Measurements from ENCODE around the gene COL13A1. TPM values are rescaled to one million over a fixed set of nuclear protein-coding genes. Genes with fewer than 3 reads are reported as not detected.

The COL13A1 gene
- total RNA-seq, 1 experiment from 2014 or later: 3.6 TPM

DNA sequence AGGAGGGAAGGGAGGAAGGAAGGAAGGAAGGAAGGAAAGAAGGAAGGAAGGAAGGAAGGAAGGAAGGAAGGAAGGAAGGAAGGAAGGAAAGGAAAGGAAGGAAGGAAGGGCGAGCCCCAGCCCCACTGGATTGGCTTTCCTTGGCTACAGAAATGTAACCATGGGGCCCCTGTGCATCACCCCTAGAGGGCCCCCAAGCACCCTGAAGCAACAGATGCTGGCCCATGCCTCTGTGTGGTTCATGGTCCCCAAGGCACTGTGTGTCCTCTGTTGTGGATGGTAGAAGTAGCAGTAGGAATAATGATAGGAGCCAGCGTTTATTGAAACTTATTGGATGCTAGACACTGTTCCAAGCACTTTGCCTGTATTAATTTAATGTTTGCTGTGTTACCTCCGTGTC is 134.4 kb downstream of the COL13A1 start:
- Mint-ChIP-seq H3K27me3 (ENCODE audit: low read depth) (peaks cover 10% of the 10 kb centered on the region), H3K36me3 (ENCODE audit: insufficient read depth in 1 of 3, low read depth in 3 of 3) (peaks cover 0 to 4% (median 0%) of the 10 kb centered on the region in 3 experiments; a peak in 1 of 7 replicates), H3K4me1 (no peaks in the 10 kb centered on the region), H3K27ac (no peak overlapping the region), H3K4me3 (no peak overlapping the region), H3K9me3 (peaks cover 4 to 5% of the 10 kb centered on the region in 2 experiments; a peak in 3 of 5 replicates)
- Histone ChIP-seq H2AK5ac (ENCODE audit: insufficient read length, low read length) (no peak overlapping the region), H4K8ac (replicated peaks; ENCODE audit: insufficient read length, low read depth, low read length) (no peak overlapping the region), H4K5ac (ENCODE audit: insufficient read length, low read depth, low read length) (no peak overlapping the region), H3T11ph (ENCODE audit: low read length) (no peak overlapping the region), H3K9ac (ENCODE audit: extremely low read depth, insufficient read length, low read length) (no peak overlapping the region), H3K23ac (ENCODE audit: insufficient read length, low read depth, low read length) (no peak overlapping the region), H2BK15ac (ENCODE audit: low read depth, low read length) (no peak overlapping the region), H4K91ac (ENCODE audit: insufficient read length, low read depth, low read length) (no peak overlapping the region), H3K79me1 (ENCODE audit: insufficient read depth, low read depth, low read length, poor library complexity, severe bottlenecking) (no peaks in the 10 kb centered on the region), H3K14ac (ENCODE audit: insufficient read depth, low read length) (no peak overlapping the region), H3K4ac (ENCODE audit: low read depth, low read length) (no peak overlapping the region), H3K23me2 (ENCODE audit: insufficient read length, low read depth, low read length, poor library complexity, severe bottlenecking) (no peaks in the 10 kb centered on the region), H2BK5ac (ENCODE audit: insufficient read length, low read length) (no peak overlapping the region), H3K18ac (ENCODE audit: insufficient read length, low read depth, low read length) (no peak overlapping the region), H3K27me3 (ENCODE audit: insufficient read depth, low read length) (no peaks in the 10 kb centered on the region), H2BK12ac (ENCODE audit: insufficient read length, low read depth, low read length) (no peak overlapping the region), H3K9me3 (ENCODE audit: control insufficient read depth, low read depth, low read length) (peaks cover 4% of the 10 kb centered on the region), H3K27ac (ENCODE audit: insufficient read length, low read depth, low read length) (no peak overlapping the region), H3K56ac (ENCODE audit: insufficient read length, low read depth, low read length) (no peak overlapping the region), H2AFZ (ENCODE audit: low read length) (no peak overlapping the region), H2BK120ac (ENCODE audit: low read depth, low read length, poor library complexity, severe bottlenecking) (no peak overlapping the region), H3K79me2 (ENCODE audit: insufficient read depth, low read length) (no peaks in the 10 kb centered on the region), H2BK20ac (ENCODE audit: low read depth, low read length, poor library complexity, severe bottlenecking) (no peak overlapping the region), H3K4me1 (ENCODE audit: insufficient read depth, low read length) (no peaks in the 10 kb centered on the region), H4K20me1 (ENCODE audit: control insufficient read depth, insufficient read depth, insufficient read length) (no peaks in the 10 kb centered on the region), H3K4me2 (ENCODE audit: insufficient read depth, insufficient read length, low read length) (no peak overlapping the region)
- DNase-seq: no peak
- TF ChIP-seq, protein P1, sequence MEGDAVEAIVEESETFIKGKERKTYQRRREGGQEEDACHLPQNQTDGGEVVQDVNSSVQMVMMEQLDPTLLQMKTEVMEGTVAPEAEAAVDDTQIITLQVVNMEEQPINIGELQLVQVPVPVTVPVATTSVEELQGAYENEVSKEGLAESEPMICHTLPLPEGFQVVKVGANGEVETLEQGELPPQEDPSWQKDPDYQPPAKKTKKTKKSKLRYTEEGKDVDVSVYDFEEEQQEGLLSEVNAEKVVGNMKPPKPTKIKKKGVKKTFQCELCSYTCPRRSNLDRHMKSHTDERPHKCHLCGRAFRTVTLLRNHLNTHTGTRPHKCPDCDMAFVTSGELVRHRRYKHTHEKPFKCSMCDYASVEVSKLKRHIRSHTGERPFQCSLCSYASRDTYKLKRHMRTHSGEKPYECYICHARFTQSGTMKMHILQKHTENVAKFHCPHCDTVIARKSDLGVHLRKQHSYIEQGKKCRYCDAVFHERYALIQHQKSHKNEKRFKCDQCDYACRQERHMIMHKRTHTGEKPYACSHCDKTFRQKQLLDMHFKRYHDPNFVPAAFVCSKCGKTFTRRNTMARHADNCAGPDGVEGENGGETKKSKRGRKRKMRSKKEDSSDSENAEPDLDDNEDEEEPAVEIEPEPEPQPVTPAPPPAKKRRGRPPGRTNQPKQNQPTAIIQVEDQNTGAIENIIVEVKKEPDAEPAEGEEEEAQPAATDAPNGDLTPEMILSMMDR (conservative IDR thresholded peaks at IDR 0.05): peak; percentile 65
- no CpG with 5 or more reads among the region's 3 CpGs for WGBS (ENCODE audit: extremely low coverage, insufficient read length, low lambda C conversion rate)

Data from H9 (cell line).